HL-60 (cell line): Measurements from ENCODE around the gene TMEM88.

Source experiments
- DNase-seq, 2 experiments: peaks; one replicate each; pipeline ENCODE4 v3.0.0-alpha.2; 2010 to 2020; ENCODE audit warnings: low read depth in 1 of 2, low spot score in 1 of 2
- H3K27ac ChIP-seq: fragments of 250-450 bp; sonication (Bioruptor Pico); replicated peaks from 2 replicates; pipeline ENCODE4 v1.5.1; 2020; ENCODE audit warnings: mild to moderate bottlenecking, moderate library complexity
- H3K27me3 ChIP-seq: fragments of 250-450 bp; sonication (Bioruptor Pico); 2 replicates; pipeline ENCODE4 v1.5.1; 2021; ENCODE audit warnings: mild to moderate bottlenecking, moderate library complexity; ENCODE audit not compliant: insufficient read depth, poor library complexity, severe bottlenecking
- H3K4me3 ChIP-seq: replicated peaks from 2 replicates; pipeline ENCODE4 v1.5.1; 2011; ENCODE audit warnings: mild to moderate bottlenecking, control low read depth, low read length; ENCODE audit not compliant: insufficient read depth
- GABPA ChIP-seq: IDR thresholded peaks from 2 replicates; pipeline ENCODE4 v1.6.1; 2012; ENCODE audit warnings: low read depth
- POLR2AphosphoS5 ChIP-seq: IDR thresholded peaks from 2 replicates; pipeline ENCODE4 v1.6.1; 2012; ENCODE audit warnings: low read depth
- SPI1 ChIP-seq: IDR thresholded peaks from 2 replicates; pipeline ENCODE4 v1.6.1; 2012; ENCODE audit warnings: low read depth, mild to moderate bottlenecking, borderline replicate concordance
- TF ChIP-seq, protein P1 (sequence below): IDR thresholded peaks from 2 replicates; pipeline ENCODE4 v1.6.1; 2012; ENCODE audit warnings: low read depth; ENCODE audit not compliant: insufficient replicate concordance
- TF ChIP-seq, protein P2 (sequence below): IDR thresholded peaks from one replicate; pipeline ENCODE4 v1.5.1; 2011; ENCODE audit warnings: low read length, control low read depth, inconsistent platforms; ENCODE audit not compliant: insufficient read depth

Gene TMEM88

DNA sequence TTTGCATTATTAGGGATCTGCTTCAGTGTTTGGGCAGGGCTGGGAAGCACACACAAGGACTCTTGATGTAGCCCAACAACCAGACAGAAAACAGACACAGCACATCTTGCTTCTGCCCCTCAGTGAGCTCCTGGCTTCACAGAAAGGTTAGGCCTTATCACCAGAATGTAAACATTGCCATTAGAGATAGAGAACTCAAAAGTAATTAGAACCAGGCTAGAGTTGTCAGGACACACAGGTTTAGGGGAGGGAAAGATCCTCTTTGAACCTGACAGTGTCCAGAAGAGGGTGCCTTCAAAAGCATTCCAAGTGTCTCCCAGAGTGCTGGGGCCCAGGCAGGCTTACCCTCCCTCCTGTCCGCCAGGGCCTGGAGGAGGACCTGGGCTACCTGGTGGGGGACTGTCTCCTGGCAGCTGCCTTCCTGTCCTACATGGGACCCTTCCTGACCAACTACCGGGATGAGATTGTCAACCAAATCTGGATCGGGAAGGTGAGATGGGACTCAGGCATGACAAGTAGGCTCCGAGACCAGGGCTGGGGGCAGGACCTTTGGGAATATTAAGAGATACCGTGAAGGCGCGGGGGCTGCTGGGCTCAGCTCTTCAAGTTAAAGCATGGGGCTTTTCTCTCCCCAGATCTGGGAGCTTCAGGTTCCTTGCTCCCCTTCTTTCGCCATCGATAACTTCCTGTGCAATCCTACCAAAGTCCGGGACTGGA, 37.8 kb upstream of the TMEM88 start:
- no peak for DNase-seq
- no peak overlapping the region for H3K4me3 ChIP-seq
- no peaks in the 10 kb centered on the region for H3K27me3 ChIP-seq
- TF ChIP-seq, protein P1, sequence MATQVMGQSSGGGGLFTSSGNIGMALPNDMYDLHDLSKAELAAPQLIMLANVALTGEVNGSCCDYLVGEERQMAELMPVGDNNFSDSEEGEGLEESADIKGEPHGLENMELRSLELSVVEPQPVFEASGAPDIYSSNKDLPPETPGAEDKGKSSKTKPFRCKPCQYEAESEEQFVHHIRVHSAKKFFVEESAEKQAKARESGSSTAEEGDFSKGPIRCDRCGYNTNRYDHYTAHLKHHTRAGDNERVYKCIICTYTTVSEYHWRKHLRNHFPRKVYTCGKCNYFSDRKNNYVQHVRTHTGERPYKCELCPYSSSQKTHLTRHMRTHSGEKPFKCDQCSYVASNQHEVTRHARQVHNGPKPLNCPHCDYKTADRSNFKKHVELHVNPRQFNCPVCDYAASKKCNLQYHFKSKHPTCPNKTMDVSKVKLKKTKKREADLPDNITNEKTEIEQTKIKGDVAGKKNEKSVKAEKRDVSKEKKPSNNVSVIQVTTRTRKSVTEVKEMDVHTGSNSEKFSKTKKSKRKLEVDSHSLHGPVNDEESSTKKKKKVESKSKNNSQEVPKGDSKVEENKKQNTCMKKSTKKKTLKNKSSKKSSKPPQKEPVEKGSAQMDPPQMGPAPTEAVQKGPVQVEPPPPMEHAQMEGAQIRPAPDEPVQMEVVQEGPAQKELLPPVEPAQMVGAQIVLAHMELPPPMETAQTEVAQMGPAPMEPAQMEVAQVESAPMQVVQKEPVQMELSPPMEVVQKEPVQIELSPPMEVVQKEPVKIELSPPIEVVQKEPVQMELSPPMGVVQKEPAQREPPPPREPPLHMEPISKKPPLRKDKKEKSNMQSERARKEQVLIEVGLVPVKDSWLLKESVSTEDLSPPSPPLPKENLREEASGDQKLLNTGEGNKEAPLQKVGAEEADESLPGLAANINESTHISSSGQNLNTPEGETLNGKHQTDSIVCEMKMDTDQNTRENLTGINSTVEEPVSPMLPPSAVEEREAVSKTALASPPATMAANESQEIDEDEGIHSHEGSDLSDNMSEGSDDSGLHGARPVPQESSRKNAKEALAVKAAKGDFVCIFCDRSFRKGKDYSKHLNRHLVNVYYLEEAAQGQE, result no peak
- no peak for TF ChIP-seq SPI1
- TF ChIP-seq, protein P2, sequence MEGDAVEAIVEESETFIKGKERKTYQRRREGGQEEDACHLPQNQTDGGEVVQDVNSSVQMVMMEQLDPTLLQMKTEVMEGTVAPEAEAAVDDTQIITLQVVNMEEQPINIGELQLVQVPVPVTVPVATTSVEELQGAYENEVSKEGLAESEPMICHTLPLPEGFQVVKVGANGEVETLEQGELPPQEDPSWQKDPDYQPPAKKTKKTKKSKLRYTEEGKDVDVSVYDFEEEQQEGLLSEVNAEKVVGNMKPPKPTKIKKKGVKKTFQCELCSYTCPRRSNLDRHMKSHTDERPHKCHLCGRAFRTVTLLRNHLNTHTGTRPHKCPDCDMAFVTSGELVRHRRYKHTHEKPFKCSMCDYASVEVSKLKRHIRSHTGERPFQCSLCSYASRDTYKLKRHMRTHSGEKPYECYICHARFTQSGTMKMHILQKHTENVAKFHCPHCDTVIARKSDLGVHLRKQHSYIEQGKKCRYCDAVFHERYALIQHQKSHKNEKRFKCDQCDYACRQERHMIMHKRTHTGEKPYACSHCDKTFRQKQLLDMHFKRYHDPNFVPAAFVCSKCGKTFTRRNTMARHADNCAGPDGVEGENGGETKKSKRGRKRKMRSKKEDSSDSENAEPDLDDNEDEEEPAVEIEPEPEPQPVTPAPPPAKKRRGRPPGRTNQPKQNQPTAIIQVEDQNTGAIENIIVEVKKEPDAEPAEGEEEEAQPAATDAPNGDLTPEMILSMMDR, result no peak
- no peak for TF ChIP-seq POLR2AphosphoS5
- TF ChIP-seq GABPA, result no peak
- no peak overlapping the region for H3K27ac ChIP-seq

DNA sequence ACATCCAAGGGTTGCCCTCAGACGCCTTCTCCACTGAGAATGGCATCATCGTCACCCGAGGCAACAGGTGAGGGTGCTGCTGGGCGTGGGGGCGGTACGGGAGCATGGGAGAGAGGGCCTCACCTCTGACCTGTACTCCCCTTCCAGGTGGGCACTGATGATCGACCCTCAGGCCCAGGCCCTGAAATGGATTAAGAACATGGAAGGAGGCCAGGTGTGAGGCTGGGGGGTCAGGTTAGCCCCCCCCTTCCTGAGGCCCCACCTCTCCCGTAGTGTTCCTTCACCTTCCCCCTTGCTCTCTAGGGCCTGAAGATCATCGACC, 37.3 kb upstream of the TMEM88 start:
- Histone ChIP-seq H3K4me3 (no peak overlapping the region), H3K27ac (no peak overlapping the region), H3K27me3 (no peaks in the 10 kb centered on the region)
- no peak for DNase-seq
- TF ChIP-seq SPI1 (no peak), GABPA (no peak)
- TF ChIP-seq, protein P2, result no peak

DNA sequence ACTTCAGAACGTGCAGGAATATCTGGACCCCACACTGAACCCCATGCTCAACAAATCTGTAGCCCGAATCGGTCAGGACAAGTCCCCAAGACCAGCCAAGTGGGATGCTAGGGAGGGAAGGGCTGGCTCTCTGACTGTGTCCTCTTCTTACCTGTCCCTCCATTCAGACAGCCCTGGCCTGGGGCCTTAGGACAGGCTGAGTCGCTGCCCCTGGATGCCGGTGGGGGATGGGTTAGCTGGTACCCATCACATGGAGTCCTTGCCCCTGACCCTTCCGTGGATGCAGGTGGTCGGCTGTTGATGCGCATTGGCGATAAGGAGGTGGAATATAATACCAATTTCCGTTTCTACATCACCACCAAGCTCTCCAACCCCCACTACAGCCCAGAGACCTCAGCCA, 36.8 kb upstream of the TMEM88 start:
- Histone ChIP-seq H3K27ac (no peak overlapping the region), H3K4me3 (no peak overlapping the region), H3K27me3 (no peaks in the 10 kb centered on the region)
- TF ChIP-seq POLR2AphosphoS5, result no peak
- TF ChIP-seq, protein P1, result no peak
- no peak for TF ChIP-seq GABPA
- TF ChIP-seq SPI1, result no peak
- TF ChIP-seq, protein P2, result no peak
- DNase-seq, result no peak
